ENCODE data around the gene KCNMA1. TPM values are rescaled to one million over a fixed set of nuclear protein-coding genes. Genes with fewer than 3 reads are reported as not detected.
A peak's percentile ranks its signal among the peaks of the same experiment; 100 is the strongest.

Gene KCNMA1
- total RNA-seq, 4 donors from 2014 or later = 68.4 to 170 (median 119) TPM

- no peak for DNase-seq
- Histone ChIP-seq H3K27me3 (no peaks in the 10 kb centered on the region), H3K27ac (peak overlapping the region in 1 of 4 donors; percentile 69), H3K4me1 (peaks cover 0 to 8% (median 3%) of the 10 kb centered on the region in 4 donors), H3K9me3 (no peaks in the 10 kb centered on the region), H3K4me3 (no peak overlapping the region), H3K36me3 (no peaks in the 10 kb centered on the region)
- no peak for TF ChIP-seq EP300 (IDR thresholded peaks at IDR 0.05; ENCODE audit: low read depth)
- TF ChIP-seq, protein P1, sequence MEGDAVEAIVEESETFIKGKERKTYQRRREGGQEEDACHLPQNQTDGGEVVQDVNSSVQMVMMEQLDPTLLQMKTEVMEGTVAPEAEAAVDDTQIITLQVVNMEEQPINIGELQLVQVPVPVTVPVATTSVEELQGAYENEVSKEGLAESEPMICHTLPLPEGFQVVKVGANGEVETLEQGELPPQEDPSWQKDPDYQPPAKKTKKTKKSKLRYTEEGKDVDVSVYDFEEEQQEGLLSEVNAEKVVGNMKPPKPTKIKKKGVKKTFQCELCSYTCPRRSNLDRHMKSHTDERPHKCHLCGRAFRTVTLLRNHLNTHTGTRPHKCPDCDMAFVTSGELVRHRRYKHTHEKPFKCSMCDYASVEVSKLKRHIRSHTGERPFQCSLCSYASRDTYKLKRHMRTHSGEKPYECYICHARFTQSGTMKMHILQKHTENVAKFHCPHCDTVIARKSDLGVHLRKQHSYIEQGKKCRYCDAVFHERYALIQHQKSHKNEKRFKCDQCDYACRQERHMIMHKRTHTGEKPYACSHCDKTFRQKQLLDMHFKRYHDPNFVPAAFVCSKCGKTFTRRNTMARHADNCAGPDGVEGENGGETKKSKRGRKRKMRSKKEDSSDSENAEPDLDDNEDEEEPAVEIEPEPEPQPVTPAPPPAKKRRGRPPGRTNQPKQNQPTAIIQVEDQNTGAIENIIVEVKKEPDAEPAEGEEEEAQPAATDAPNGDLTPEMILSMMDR (IDR thresholded peaks at IDR 0.05) = no peak
- TF ChIP-seq POLR2A (IDR thresholded peaks at IDR 0.05) = no peak
- TF ChIP-seq POLR2AphosphoS5 (IDR thresholded peaks at IDR 0.05) = no peak
- intact Hi-C loops (cut with DNase I; ENCODE audit: low total_unique reads) = no loop called here
- in situ Hi-C loops (cut with MboI; ENCODE audit: low pct_ligation_motif_present in 1 of 4, low pct_unique_long_range_greater_than_20kb in 1 of 4, low sequenced_read_pairs in 3 of 4) = no loop called here
- 58 to 73% methylated on average over 3 to 7 of the region's 7 CpGs for WGBS, 2 donors (ENCODE audit: low coverage in 1 of 2)
Measured at GRCh38 chr10:77539147-77539935, 98.3 kb downstream of the KCNMA1 start.

GRCh38 chr10:77537720-77538373 is 99.8 kb downstream of the KCNMA1 start:
- intact Hi-C loops (cut with DNase I; ENCODE audit: low total_unique reads) (no loop called here), in situ Hi-C loops (cut with MboI; ENCODE audit: low pct_ligation_motif_present in 1 of 4, low pct_unique_long_range_greater_than_20kb in 1 of 4, low sequenced_read_pairs in 3 of 4) (no loop called here)
- peak overlapping the region; percentile 8 to 69 (median 31) for H3K27ac ChIP-seq
- peaks cover 0 to 21% (median 14%) of the 10 kb centered on the region in 4 donors for H3K4me1 ChIP-seq
- DNase-seq = no peak
- 62 to 65% methylated on average over 3 to 13 of the region's 13 CpGs for WGBS, 2 donors (ENCODE audit: low coverage in 1 of 2)
- H3K4me3 ChIP-seq = no peak overlapping the region
- H3K36me3 ChIP-seq = no peaks in the 10 kb centered on the region
- TF ChIP-seq POLR2AphosphoS5 (IDR thresholded peaks at IDR 0.05) (peak in 2 of 3 donors; percentile 31 to 51), EP300 (IDR thresholded peaks at IDR 0.05; ENCODE audit: low read depth) (no peak), POLR2A (IDR thresholded peaks at IDR 0.05) (no peak)
- TF ChIP-seq, protein P1 (IDR thresholded peaks at IDR 0.05) = no peak
- no peaks in the 10 kb centered on the region for H3K27me3 ChIP-seq
- no peaks in the 10 kb centered on the region for H3K9me3 ChIP-seq

GRCh38 chr10:77537071-77537470 is 100.5 kb downstream of the KCNMA1 start:
- in situ Hi-C loops (cut with MboI; ENCODE audit: low pct_ligation_motif_present in 1 of 4, low pct_unique_long_range_greater_than_20kb in 1 of 4, low sequenced_read_pairs in 3 of 4) = no loop called here
- H3K4me1 ChIP-seq = peaks cover 0 to 26% (median 16%) of the 10 kb centered on the region in 4 donors
- 78 to 83% methylated on average over 1 to 2 of the region's 2 CpGs for WGBS, 2 donors (ENCODE audit: low coverage in 1 of 2)
- intact Hi-C loops (cut with DNase I; ENCODE audit: low total_unique reads) = no loop called here
- TF ChIP-seq EP300 (IDR thresholded peaks at IDR 0.05; ENCODE audit: low read depth) (no peak), POLR2A (IDR thresholded peaks at IDR 0.05) (no peak), POLR2AphosphoS5 (IDR thresholded peaks at IDR 0.05) (no peak)
- TF ChIP-seq, protein P1 (IDR thresholded peaks at IDR 0.05) = no peak
- peak overlapping the region; percentile 8 to 69 (median 31) for H3K27ac ChIP-seq
- H3K4me3 ChIP-seq = no peak overlapping the region
- no peaks in the 10 kb centered on the region for H3K27me3 ChIP-seq
- no peaks in the 10 kb centered on the region for H3K9me3 ChIP-seq
- no peaks in the 10 kb centered on the region for H3K36me3 ChIP-seq
- DNase-seq = no peak

- Histone ChIP-seq H3K36me3 (no peaks in the 10 kb centered on the region), H3K27me3 (no peaks in the 10 kb centered on the region), H3K4me1 (peaks cover 6 to 40% (median 24%) of the 10 kb centered on the region in 4 donors), H3K4me3 (no peak overlapping the region), H3K27ac (peak overlapping the region; percentile 15 to 70 (median 26)), H3K9me3 (no peaks in the 10 kb centered on the region)
- TF ChIP-seq EP300 (IDR thresholded peaks at IDR 0.05; ENCODE audit: low read depth) = no peak
- TF ChIP-seq POLR2A (IDR thresholded peaks at IDR 0.05) = no peak
- TF ChIP-seq POLR2AphosphoS5 (IDR thresholded peaks at IDR 0.05) = no peak
- TF ChIP-seq, protein P1 (IDR thresholded peaks at IDR 0.05) = no peak
- WGBS, 2 donors (ENCODE audit: low coverage in 1 of 2) = 0% methylated on average over 1 of the region's 1 CpG; no CpG with 5 or more reads in 1 of the 2 donors
- in situ Hi-C loops (cut with MboI; ENCODE audit: low pct_ligation_motif_present in 1 of 4, low pct_unique_long_range_greater_than_20kb in 1 of 4, low sequenced_read_pairs in 3 of 4) (no loop called here), intact Hi-C loops (cut with DNase I; ENCODE audit: low total_unique reads) (no loop called here)
- no peak for DNase-seq
Measured at GRCh38 chr10:77533887-77534278, 103.7 kb downstream of the KCNMA1 start.
